Thoracic aorta (tissue), 2 donors: Measurements from ENCODE around the gene KCNAB1. TPM values are rescaled to one million over a fixed set of nuclear protein-coding genes. Genes with fewer than 3 reads are reported as not detected.

Experiments used
- ATAC-seq: fragments of 150-250 bp; one replicate; pipeline ENCODE4 v1.8.0; 2017; ENCODE audit warnings: low read depth; ENCODE audit not compliant: insufficient number of reproducible peaks, low FRiP score
- DNase-seq: peaks from one replicate; pipeline ENCODE4 v3.0.0-alpha.2; 2020; ENCODE audit warnings: low spot score
- H3K27ac ChIP-seq, 2 donors: fragments of 200-600 bp; sonication (generic); 1 replicate in 1 of 2; 2 replicates in 1 of 2; pipeline ENCODE4 v1.5.1; 2016; ENCODE audit warnings: mild to moderate bottlenecking in 2 of 2, moderate library complexity in 2 of 2
- H3K27me3 ChIP-seq: fragments of 200-600 bp; sonication (generic); replicated peaks from 2 replicates; pipeline ENCODE4 v1.6.0; 2016; ENCODE audit warnings: mild to moderate bottlenecking; ENCODE audit not compliant: insufficient read depth
- H3K36me3 ChIP-seq: fragments of 200-600 bp; sonication (generic); one replicate; pipeline ENCODE4 v1.5.1; 2016
- H3K4me1 ChIP-seq, 2 donors: fragments of 200-600 bp; sonication (generic); 1 replicate in 1 of 2; 2 replicates in 1 of 2; pipeline versions ENCODE4 v1.5.1 to v1.6.0; 2016; ENCODE audit warnings: low read depth in 2 of 2, mild to moderate bottlenecking in 1 of 2; ENCODE audit not compliant: control insufficient read depth in 1 of 2
- H3K4me3 ChIP-seq: fragments of 200-600 bp; sonication (generic); 2 replicates; pipeline ENCODE4 v1.5.1; 2016; ENCODE audit warnings: mild to moderate bottlenecking
- H3K9me3 ChIP-seq: fragments of 200-600 bp; sonication (generic); 2 replicates; pipeline ENCODE4 v1.5.1; 2016
- total RNA-seq, 2 donors: library from RNA; depleted of rRNA; stranded (reverse); fragments of >200 nt; gene quantifications; one replicate each; pipeline versions ENCODE4 v1.1.0 to v1.2.3, GENCODE V29; 2016
- TF ChIP-seq, protein P1 (sequence below): fragments of 200-600 bp; sonication (generic); IDR thresholded peaks from one replicate; pipeline ENCODE4 v1.5.1; 2019; ENCODE audit warnings: antibody characterized with exemption

The KCNAB1 gene
- total RNA-seq, 2 donors from 2014 or later: 12.2 to 14.2 TPM

DNA sequence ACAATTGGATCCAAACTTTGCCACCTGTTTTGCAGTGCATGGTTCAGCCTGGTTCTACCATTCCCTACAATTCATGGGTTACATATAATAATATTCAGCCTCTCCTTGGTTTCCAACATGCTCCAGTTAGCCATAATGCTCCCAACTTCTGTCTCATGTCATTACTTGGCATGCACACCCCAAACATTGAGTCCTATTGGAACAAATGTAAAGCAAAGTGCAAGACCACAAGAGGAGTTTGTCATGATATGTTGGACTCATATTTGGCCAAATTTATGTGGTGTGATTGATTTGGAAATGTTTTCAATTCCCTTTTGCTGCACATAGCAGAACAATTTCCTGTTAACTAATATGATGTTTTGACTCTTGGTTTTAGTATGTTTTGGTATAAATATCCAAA, 50.2 kb downstream of the KCNAB1 start:
- Histone ChIP-seq H3K4me1 (peaks cover 0 to 3% of the 10 kb centered on the region in 2 donors), H3K27me3 (no peaks in the 10 kb centered on the region), H3K9me3 (no peaks in the 10 kb centered on the region), H3K27ac (no peak overlapping the region), H3K36me3 (no peaks in the 10 kb centered on the region), H3K4me3 (no peak overlapping the region)
- ATAC-seq (no peak), DNase-seq (no peak)
- TF ChIP-seq, protein P1, sequence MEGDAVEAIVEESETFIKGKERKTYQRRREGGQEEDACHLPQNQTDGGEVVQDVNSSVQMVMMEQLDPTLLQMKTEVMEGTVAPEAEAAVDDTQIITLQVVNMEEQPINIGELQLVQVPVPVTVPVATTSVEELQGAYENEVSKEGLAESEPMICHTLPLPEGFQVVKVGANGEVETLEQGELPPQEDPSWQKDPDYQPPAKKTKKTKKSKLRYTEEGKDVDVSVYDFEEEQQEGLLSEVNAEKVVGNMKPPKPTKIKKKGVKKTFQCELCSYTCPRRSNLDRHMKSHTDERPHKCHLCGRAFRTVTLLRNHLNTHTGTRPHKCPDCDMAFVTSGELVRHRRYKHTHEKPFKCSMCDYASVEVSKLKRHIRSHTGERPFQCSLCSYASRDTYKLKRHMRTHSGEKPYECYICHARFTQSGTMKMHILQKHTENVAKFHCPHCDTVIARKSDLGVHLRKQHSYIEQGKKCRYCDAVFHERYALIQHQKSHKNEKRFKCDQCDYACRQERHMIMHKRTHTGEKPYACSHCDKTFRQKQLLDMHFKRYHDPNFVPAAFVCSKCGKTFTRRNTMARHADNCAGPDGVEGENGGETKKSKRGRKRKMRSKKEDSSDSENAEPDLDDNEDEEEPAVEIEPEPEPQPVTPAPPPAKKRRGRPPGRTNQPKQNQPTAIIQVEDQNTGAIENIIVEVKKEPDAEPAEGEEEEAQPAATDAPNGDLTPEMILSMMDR: no peak

DNA sequence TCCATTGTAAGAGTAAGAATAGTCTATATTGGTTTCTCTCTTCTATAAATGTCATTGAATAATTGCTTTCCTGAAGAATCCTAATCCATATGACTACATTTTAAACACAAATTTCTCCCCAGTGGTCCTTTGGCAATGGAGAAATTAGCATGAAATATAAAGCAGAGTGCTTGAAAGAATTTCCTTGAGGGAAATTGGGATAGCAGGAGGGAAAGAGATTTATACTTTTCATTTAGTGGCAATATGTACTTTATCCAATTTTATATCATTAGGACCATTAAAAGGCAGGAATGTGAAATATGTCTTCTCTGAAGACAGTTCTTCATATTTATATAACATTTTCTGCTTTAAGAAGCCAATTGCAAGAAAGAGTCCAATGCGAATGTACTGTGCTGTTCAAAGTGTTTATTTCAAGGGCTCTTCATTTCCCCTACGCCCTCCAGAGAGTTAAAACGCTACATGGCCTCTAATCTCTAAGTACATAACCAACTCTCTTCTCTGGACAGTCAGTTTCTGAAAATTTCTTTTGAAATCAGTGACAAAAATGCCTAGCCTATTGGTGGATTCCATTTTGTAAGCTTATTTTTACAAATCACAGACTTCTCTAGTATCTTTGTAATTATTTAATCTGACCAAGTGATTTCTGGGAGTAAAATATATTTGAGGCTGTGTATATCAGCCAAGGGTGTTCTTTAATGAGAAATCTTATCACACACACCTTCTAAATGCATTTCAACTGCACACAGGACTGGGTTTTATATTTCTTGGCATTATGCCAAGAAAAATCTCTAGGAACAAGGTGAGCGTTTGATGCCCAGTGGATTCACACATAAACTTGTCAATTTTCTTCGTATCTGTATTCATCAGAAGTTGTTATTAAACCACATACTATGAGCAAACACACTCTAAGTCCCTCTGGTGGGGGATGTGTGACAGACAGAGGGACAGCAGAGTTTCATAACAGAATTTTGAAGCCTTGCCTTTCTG, 51.2 kb downstream of the KCNAB1 start:
- no peak overlapping the region for H3K4me3 ChIP-seq
- peaks cover 0 to 3% of the 10 kb centered on the region in 2 donors for H3K4me1 ChIP-seq
- TF ChIP-seq, protein P1: no peak
- no peaks in the 10 kb centered on the region for H3K9me3 ChIP-seq
- ATAC-seq: no peak
- H3K36me3 ChIP-seq: no peaks in the 10 kb centered on the region
- no peak for DNase-seq
- no peaks in the 10 kb centered on the region for H3K27me3 ChIP-seq
- no peak overlapping the region for H3K27ac ChIP-seq

DNA sequence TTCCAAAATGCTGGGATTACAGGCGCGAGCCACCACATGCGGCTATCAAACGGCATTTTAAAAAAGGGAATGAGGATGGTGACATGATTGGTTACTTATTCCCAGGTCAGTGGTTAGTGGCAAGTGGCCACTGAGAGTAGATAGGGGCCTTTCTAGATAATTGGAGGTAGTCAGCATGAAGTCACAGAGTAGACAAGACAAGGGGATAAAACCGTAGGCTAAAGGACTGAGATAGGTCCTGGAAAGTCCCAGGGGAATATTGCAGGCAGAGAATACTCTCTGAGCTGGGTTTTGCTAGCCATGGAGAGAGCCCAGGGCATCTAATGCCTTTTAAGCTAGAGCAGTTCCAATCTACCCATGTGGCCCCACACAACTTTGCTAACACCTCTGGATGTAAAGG, 52.2 kb downstream of the KCNAB1 start:
- Histone ChIP-seq H3K4me1 (peaks cover 0 to 3% of the 10 kb centered on the region in 2 donors), H3K27ac (no peak overlapping the region), H3K27me3 (no peaks in the 10 kb centered on the region), H3K4me3 (no peak overlapping the region), H3K36me3 (no peaks in the 10 kb centered on the region), H3K9me3 (no peaks in the 10 kb centered on the region)
- TF ChIP-seq, protein P1: no peak
- ATAC-seq (no peak), DNase-seq (no peak)

DNA sequence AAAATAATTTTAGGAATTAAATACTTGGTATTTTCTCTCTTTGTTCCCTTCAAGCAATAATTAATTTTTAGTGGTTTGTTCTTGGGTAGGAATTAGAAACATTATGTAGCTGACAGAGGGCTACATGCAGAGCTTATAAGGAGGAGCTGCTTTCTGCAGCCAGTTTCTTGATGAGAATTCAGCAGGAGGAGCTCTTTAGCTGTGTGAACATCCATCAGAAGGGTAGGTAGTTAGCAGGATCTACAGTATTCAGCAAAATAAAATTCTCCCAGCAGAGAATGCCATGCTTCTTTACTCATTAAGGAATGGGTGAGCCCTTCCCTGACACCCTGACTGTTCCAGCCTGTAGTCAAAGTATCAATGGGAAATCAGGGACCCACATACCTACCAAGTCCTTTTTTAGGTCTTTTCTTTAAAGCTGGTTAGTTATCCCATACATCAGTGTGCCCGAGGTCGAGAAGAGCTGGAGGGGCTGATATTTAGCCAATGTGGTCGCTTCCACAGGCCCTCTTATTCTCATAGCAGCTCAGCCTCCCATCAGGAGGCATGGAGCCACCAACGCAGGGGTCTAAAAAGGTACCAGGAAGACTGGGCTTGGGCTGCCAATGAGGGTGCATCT, 54.0 kb downstream of the KCNAB1 start:
- Histone ChIP-seq H3K9me3 (no peaks in the 10 kb centered on the region), H3K27ac (no peak overlapping the region), H3K27me3 (no peaks in the 10 kb centered on the region), H3K4me1 (peaks cover 0 to 3% of the 10 kb centered on the region in 2 donors), H3K4me3 (no peak overlapping the region), H3K36me3 (no peaks in the 10 kb centered on the region)
- ATAC-seq (no peak), DNase-seq (no peak)
- TF ChIP-seq, protein P1: peak; percentile 16

DNA sequence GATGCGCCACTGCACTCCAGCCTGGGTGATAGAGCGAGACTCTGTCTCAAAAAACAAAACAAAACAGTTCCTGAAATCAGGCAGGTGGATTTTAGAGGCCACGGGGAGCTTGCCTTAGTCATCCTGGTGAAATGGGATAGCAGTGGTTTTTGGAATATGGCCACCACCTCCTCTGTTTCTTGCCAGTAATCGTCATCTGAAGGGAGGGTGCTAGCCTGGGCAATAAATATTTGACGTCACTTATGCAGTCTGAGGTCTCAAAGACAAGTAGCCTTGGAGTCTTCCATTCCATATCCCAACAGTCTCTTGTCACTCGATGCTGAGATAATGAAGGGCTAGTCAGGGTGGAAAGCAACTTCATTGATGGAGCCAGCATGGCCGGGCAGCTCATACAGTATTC, 55.2 kb downstream of the KCNAB1 start:
- no peak overlapping the region for H3K4me3 ChIP-seq
- no peak for ATAC-seq

More for the DNA sequence above, 55.2 kb downstream of the KCNAB1 start:
- H3K36me3 ChIP-seq: no peaks in the 10 kb centered on the region
- DNase-seq: no peak
- H3K27me3 ChIP-seq: no peaks in the 10 kb centered on the region
- TF ChIP-seq, protein P1: no peak
- H3K27ac ChIP-seq: no peak overlapping the region
- H3K4me1 ChIP-seq: peaks cover 0 to 3% of the 10 kb centered on the region in 2 donors
- H3K9me3 ChIP-seq: no peaks in the 10 kb centered on the region
